HFF-Myc (cell line): ENCODE measurements around the gene HNMT.
"Not testable (repeated sequence)": the region's sequence is repeated elsewhere in the genome, so short reads cannot be mapped to it uniquely, and the experiment has no call there.

Source experiments
- DNase-seq: peaks from one replicate; pipeline ENCODE4 v3.0.0-alpha.2; 2011; ENCODE audit warnings: low read depth; ENCODE audit errors: extremely low read depth
- H3K4me3 ChIP-seq: replicated peaks from 2 replicates; pipeline ENCODE4 v1.5.1; 2011; ENCODE audit warnings: low read depth, mild to moderate bottlenecking, control low read depth, low read length
- CTCF ChIP-seq: IDR thresholded peaks from 2 replicates; pipeline ENCODE4 v1.5.1; 2012; ENCODE audit warnings: mild to moderate bottlenecking, low read depth, low read length, control low read depth; ENCODE audit errors: missing control alignments

Gene HNMT

GRCh38 chr2:137981112-137981656 is 16.9 kb downstream of the HNMT start:
- no peak for TF ChIP-seq CTCF
- no peak overlapping the region for H3K4me3 ChIP-seq
- no peak for DNase-seq

GRCh38 chr2:137983581-137983980 is 19.3 kb downstream of the HNMT start:
- no peak overlapping the region for H3K4me3 ChIP-seq
- DNase-seq: no peak
- TF ChIP-seq CTCF: no peak

DNA sequence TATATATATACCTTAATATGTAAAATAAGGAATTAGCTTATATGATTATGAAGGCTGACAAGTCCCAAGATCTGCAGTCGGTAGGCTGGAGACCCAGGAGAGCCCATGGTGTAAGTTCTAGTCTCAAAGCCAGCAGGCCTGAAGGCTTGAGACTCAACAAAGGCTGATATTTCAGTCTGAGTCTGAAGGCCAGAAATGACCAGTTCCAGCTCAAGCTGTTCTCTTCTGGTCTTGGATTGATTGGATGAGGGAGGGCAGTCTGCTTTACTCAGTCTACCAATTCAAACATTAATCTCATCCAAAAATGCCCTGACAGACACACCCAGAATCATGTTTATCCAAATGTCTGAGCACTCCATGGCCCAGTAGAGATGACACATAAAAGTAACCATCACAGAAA is 22.0 kb downstream of the HNMT start:
- TF ChIP-seq CTCF: no peak
- DNase-seq: no peak
- no peak overlapping the region for H3K4me3 ChIP-seq

- no peak for DNase-seq
- no peak overlapping the region for H3K4me3 ChIP-seq
- TF ChIP-seq CTCF: no peak
Measured at GRCh38 chr2:137987011-137987410, 22.7 kb downstream of the HNMT start.

DNA sequence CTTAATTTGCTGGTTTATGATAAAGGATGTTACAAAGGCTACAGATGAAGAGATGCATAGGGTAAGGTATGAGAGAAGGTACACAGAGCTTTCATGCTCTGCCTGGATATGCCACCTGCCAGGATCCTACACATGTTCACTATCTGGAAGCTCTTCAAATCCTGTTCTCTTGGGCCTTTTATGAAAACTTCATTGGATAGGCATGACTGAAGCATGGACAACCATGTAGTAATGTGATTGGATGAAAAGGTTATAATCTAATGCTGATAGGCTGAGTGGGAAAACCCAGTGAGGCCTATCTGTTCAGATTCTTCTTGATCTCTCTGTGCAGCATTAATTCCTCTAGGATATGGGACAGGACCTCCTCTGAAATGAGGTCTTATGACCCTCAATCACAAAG is 26.8 kb downstream of the HNMT start:
- no peak for TF ChIP-seq CTCF
- no peak overlapping the region for H3K4me3 ChIP-seq
- no peak for DNase-seq

GRCh38 chr2:137992039-137992646 is 27.9 kb downstream of the HNMT start:
- no peak overlapping the region for H3K4me3 ChIP-seq
- no peak for TF ChIP-seq CTCF
- DNase-seq: no peak

- not testable (repeated sequence) for H3K4me3 ChIP-seq, DNase-seq
Measured at GRCh38 chr2:137993715-137994476, 29.6 kb downstream of the HNMT start.

DNA sequence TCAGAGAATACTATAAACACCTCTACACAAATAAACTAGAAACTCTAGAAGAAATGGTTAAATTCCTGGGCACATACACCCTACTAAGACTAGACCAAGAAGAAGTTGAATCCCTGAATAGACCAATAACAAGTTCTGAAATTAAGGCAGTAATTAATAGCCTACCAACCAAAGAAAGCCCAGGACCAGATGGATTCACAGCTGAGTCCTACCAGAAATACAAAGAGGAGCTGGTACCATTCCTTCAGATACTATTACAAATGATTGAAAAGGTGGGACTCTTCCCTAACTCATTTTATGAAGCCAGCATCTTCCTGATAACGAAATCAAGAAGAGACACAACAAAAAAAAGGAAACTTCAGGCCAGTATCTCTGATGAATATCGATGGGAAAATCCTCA is 31.1 kb downstream of the HNMT start:
- not testable (repeated sequence) for DNase-seq, H3K4me3 ChIP-seq

GRCh38 chr2:137996158-137996557 is 31.9 kb downstream of the HNMT start:
- not testable (repeated sequence) for H3K4me3 ChIP-seq, DNase-seq
